ENCODE measurements around the gene LRRC74A.

Gene LRRC74A

GRCh38 chr14:76810953-76811400 is 15.2 kb upstream of the LRRC74A start:
- DNase-seq, result peak; percentile 14

GRCh38 chr14:76811561-76811960 is 14.6 kb upstream of the LRRC74A start:
- no peak for DNase-seq

- peak; percentile 30 for DNase-seq
These were observed 14.2 kb upstream of the LRRC74A start for GRCh38 chr14:76812093-76812421.

GRCh38 chr14:76812422-76813383 is 13.5 kb upstream of the LRRC74A start, which contains the start of gene ANGEL1:
Gene ANGEL1 (minus strand): TSS chr14:76812882. CDS start chr14:76812827, 55 bp downstream.
- peak; percentile 88 for DNase-seq

GRCh38 chr14:76814726-76815645 is 11.2 kb upstream of the LRRC74A start:
- no peak for DNase-seq

- no peak for DNase-seq
These were observed 5.5 kb upstream of the LRRC74A start for GRCh38 chr14:76820700-76821099.

- no peak for DNase-seq
These were observed 1.6 kb downstream of the LRRC74A start for GRCh38 chr14:76827696-76828296.

GRCh38 chr14:76828339-76829012 is 2.3 kb downstream of the LRRC74A start:
- DNase-seq, result peak; percentile 5

GRCh38 chr14:76829013-76829365 is 2.8 kb downstream of the LRRC74A start:
- DNase-seq, result no peak

GRCh38 chr14:76829650-76830421 is 3.6 kb downstream of the LRRC74A start:
- DNase-seq, result peak; percentile 7

- no peak for DNase-seq
These were observed 4.3 kb downstream of the LRRC74A start for GRCh38 chr14:76830556-76830955.

GRCh38 chr14:76832503-76832988 is 6.3 kb downstream of the LRRC74A start:
- no peak for DNase-seq

GRCh38 chr14:76833011-76833410 is 6.8 kb downstream of the LRRC74A start:
- DNase-seq, result no peak

- no peak for DNase-seq
These were observed 8.0 kb downstream of the LRRC74A start for GRCh38 chr14:76834241-76834661.

GRCh38 chr14:76836029-76836630 is 9.9 kb downstream of the LRRC74A start:
- DNase-seq, result no peak

- DNase-seq, result no peak
These were observed 11.3 kb downstream of the LRRC74A start for GRCh38 chr14:76837524-76837923.

GRCh38 chr14:76842414-76842813 is 16.2 kb downstream of the LRRC74A start:
- no peak for DNase-seq

GRCh38 chr14:76844223-76844622 is 18.0 kb downstream of the LRRC74A start:
- DNase-seq, result peak; percentile 1

- DNase-seq, result no peak
These were observed 20.3 kb downstream of the LRRC74A start for GRCh38 chr14:76846331-76847047.

- no peak for DNase-seq
These were observed 22.7 kb downstream of the LRRC74A start for GRCh38 chr14:76848879-76849278.
